H1 (cell line): ENCODE data around the gene HGD. TPM values are rescaled to one million over a fixed set of nuclear protein-coding genes. Genes with fewer than 3 reads are reported as not detected.

Experiments
- CTCF ChIA-PET: fragments of 300-600 bp; sonication (Branson Sonifier 250); formaldehyde crosslinking; loops from one replicate; lab custom pipeline; 2021; ENCODE audit not compliant: partially characterized antibody; lab: Charles Lee
- POLR2A ChIA-PET: fragments of 300-600 bp; sonication (Branson Sonifier 250); formaldehyde crosslinking; loops from one replicate; lab custom pipeline; 2021; ENCODE audit warnings: inconsistent platforms; ENCODE audit not compliant: partially characterized antibody; lab: Charles Lee
- DNase-seq, 2 experiments: peaks; one replicate each; pipeline versions ENCODE4 v3.0.0 to v3.0.0-alpha.2; 2010 to 2022; ENCODE audit warnings: low spot score in 2 of 2, low read depth in 1 of 2, mixed read lengths in 1 of 2
- FAIRE-seq: peaks from 2 replicates; lab custom pipeline; 2011; peaks lifted over from hg19 to GRCh38; lab: Jason Lieb, UNC
- H2AFZ ChIP-seq: 2 replicates; pipeline ENCODE4 v1.8.1; 2012; ENCODE audit warnings: low read length, inconsistent platforms
- H2AK5ac ChIP-seq: 2 replicates; pipeline ENCODE4 v1.6.1; 2013; ENCODE audit warnings: low read depth, low read length
- H2BK120ac ChIP-seq: replicated peaks from 2 replicates; pipeline ENCODE3; 2013; ENCODE audit warnings: low read depth, low read length, inconsistent platforms
- H2BK12ac ChIP-seq: 2 replicates; pipeline ENCODE4 v1.6.1; 2013; ENCODE audit warnings: low read depth, low read length
- H2BK15ac ChIP-seq: 2 replicates; pipeline ENCODE4 v1.6.1; 2013; ENCODE audit warnings: low read length
- H2BK20ac ChIP-seq: 2 replicates; pipeline ENCODE4 v1.6.1; 2013; ENCODE audit warnings: low read length
- H2BK5ac ChIP-seq: 2 replicates; pipeline ENCODE4 v1.6.1; 2013; ENCODE audit warnings: low read depth, low read length
- H3K14ac ChIP-seq: 2 replicates; pipeline ENCODE4 v1.6.1; 2013; ENCODE audit warnings: inconsistent platforms; ENCODE audit not compliant: insufficient read length
- H3K18ac ChIP-seq: 2 replicates; pipeline ENCODE4 v1.6.1; 2013; ENCODE audit warnings: low read length; ENCODE audit errors: extremely low read depth
- H3K23ac ChIP-seq: 2 replicates; pipeline ENCODE4 v1.6.1; 2013; ENCODE audit warnings: inconsistent platforms; ENCODE audit not compliant: insufficient read length
- H3K23me2 ChIP-seq: 2 replicates; pipeline ENCODE4 v1.6.1; 2013; ENCODE audit warnings: low read depth, low read length
- H3K27ac ChIP-seq: 2 replicates; pipeline ENCODE4 v1.6.1; 2011; ENCODE audit warnings: low read depth, low read length, inconsistent platforms
- H3K27me3 ChIP-seq, 4 experiments: replicated peaks in 1 of 4; 1 replicate in 1 of 4; 2 replicates in 3 of 4; pipeline versions ENCODE4 v1.6.1 to v1.8.1; 2011 to 2013; ENCODE audit warnings: low read length in 3 of 4, mild to moderate bottlenecking in 3 of 4, inconsistent platforms in 2 of 4, mixed read lengths in 2 of 4, moderate library complexity in 1 of 4; ENCODE audit not compliant: control insufficient read depth in 3 of 4, insufficient read depth in 3 of 4; ENCODE audit errors: extremely low read depth in 1 of 4
- H3K36me3 ChIP-seq, 4 experiments: 2 replicates each; pipeline versions ENCODE4 v1.6.1 to v1.8.1; 2011 to 2013; ENCODE audit warnings: mild to moderate bottlenecking in 4 of 4, low read length in 3 of 4, moderate library complexity in 2 of 4, control low read depth in 1 of 4, inconsistent platforms in 1 of 4; ENCODE audit not compliant: insufficient read depth in 4 of 4, control insufficient read depth in 2 of 4
- H3K4ac ChIP-seq: replicated peaks from 2 replicates; pipeline ENCODE3; 2013; ENCODE audit warnings: low read length, low read depth, mixed read lengths, inconsistent platforms; ENCODE audit not compliant: insufficient read length
- H3K4me1 ChIP-seq, 4 experiments: replicated peaks in 1 of 4; 1 replicate in 1 of 4; 2 replicates in 3 of 4; pipeline versions ENCODE4 v1.6.1 to v1.8.1; 2011 to 2013; ENCODE audit warnings: low read length in 3 of 4, inconsistent platforms in 2 of 4, mixed read lengths in 1 of 4; ENCODE audit not compliant: insufficient read depth in 4 of 4, control insufficient read depth in 3 of 4
- H3K4me2 ChIP-seq, 2 experiments: 2 replicates each; pipeline versions ENCODE4 v1.6.1 to v1.8.1; 2011 to 2013; ENCODE audit warnings: low read depth in 2 of 2, low read length in 2 of 2, control low read depth in 1 of 2, inconsistent platforms in 1 of 2, mild to moderate bottlenecking in 1 of 2; ENCODE audit not compliant: insufficient read depth in 1 of 2
- H3K4me3 ChIP-seq, 4 experiments: fragments of 200-600, 300-600 bp in 1 of 4; sonication (generic), shearing (Covaris generic), sonication (Bioruptor Twin) in 1 of 4; 2 replicates each; pipeline versions ENCODE4 v1.5.1 to v1.8.1; 2011 to 2016; ENCODE audit warnings: low read length in 4 of 4, low read depth in 3 of 4, control low read depth in 2 of 4, inconsistent platforms in 2 of 4, mild to moderate bottlenecking in 2 of 4, mixed read lengths in 1 of 4, moderate library complexity in 1 of 4; ENCODE audit not compliant: insufficient read depth in 2 of 4; ENCODE audit errors: extremely low read depth in 1 of 4
- H3K56ac ChIP-seq: replicated peaks from 2 replicates; pipeline ENCODE3; 2013; ENCODE audit warnings: low read depth, mild to moderate bottlenecking, mixed read lengths, low read length, inconsistent platforms; ENCODE audit not compliant: insufficient read length
- H3K79me1 ChIP-seq: 2 replicates; pipeline ENCODE4 v1.6.1; 2013; ENCODE audit warnings: low read depth, low read length, control low read depth
- H3K79me2 ChIP-seq, 2 experiments: 2 replicates each; pipeline versions ENCODE4 v1.6.1 to v1.8.1; 2012 to 2013; ENCODE audit warnings: low read length in 2 of 2, mild to moderate bottlenecking in 2 of 2, inconsistent platforms in 1 of 2; ENCODE audit not compliant: insufficient read depth in 2 of 2, control insufficient read depth in 1 of 2
- H3K9ac ChIP-seq, 4 experiments: replicated peaks in 1 of 4; 1 replicate in 1 of 4; 2 replicates in 3 of 4; pipeline versions ENCODE4 v1.6.1 to v1.8.1; 2011 to 2013; ENCODE audit warnings: low read depth in 3 of 4, low read length in 3 of 4, control low read depth in 2 of 4, mild to moderate bottlenecking in 2 of 4, moderate library complexity in 2 of 4, inconsistent platforms in 1 of 4; ENCODE audit errors: extremely low read depth in 1 of 4
- H3K9me3 ChIP-seq, 2 experiments: 2 replicates each; pipeline versions ENCODE4 v1.6.1 to v1.8.1; 2012 to 2013; ENCODE audit warnings: mild to moderate bottlenecking in 2 of 2, moderate library complexity in 2 of 2, control low read depth in 1 of 2, inconsistent platforms in 1 of 2, low read depth in 1 of 2, low read length in 1 of 2, mixed read lengths in 1 of 2; ENCODE audit not compliant: insufficient read depth in 2 of 2
- H4K20me1 ChIP-seq, 2 experiments: replicated peaks in 1 of 2; 2 replicates each; pipeline versions ENCODE3 to v1.8.1; 2011 to 2013; ENCODE audit warnings: inconsistent platforms in 2 of 2, low read length in 2 of 2, mild to moderate bottlenecking in 1 of 2; ENCODE audit not compliant: insufficient read depth in 2 of 2, control insufficient read depth in 1 of 2
- H4K5ac ChIP-seq: 2 replicates; pipeline ENCODE4 v1.6.1; 2013; ENCODE audit warnings: low read length, low read depth, mixed read lengths, inconsistent platforms; ENCODE audit not compliant: insufficient read length
- H4K8ac ChIP-seq: 2 replicates; pipeline ENCODE4 v1.8.0; 2013; ENCODE audit warnings: mild to moderate bottlenecking, moderate library complexity, low read length, inconsistent platforms; ENCODE audit not compliant: insufficient read depth; ENCODE audit errors: extremely low read depth
- H4K91ac ChIP-seq: replicated peaks from 2 replicates; pipeline ENCODE3; 2013; ENCODE audit warnings: low read length, mixed read lengths, inconsistent platforms; ENCODE audit not compliant: insufficient read length
- HDAC6 ChIP-seq: IDR thresholded peaks from one replicate; pipeline ENCODE4 v1.7.1; 2012; ENCODE audit warnings: low read depth, mild to moderate bottlenecking, inconsistent platforms, low read length, moderate library complexity
- KDM1A ChIP-seq: fragments of 200-600, 300-600 bp; sonication (generic); IDR thresholded peaks from 2 replicates; pipeline ENCODE4 v1.7.1; 2016; ENCODE audit warnings: mild to moderate bottlenecking, low read length, borderline replicate concordance
- KDM5A ChIP-seq: fragments of 200-600 bp; IDR thresholded peaks from 2 replicates; pipeline ENCODE4 v1.7.1; 2012; ENCODE audit warnings: mild to moderate bottlenecking, low read length, inconsistent platforms, mixed read lengths
- POLR2A ChIP-seq, 2 experiments: IDR thresholded peaks; 1 replicate in 1 of 2; 2 replicates in 1 of 2; pipeline ENCODE4 v1.6.1; 2011; ENCODE audit warnings: low read depth in 2 of 2, low read length in 2 of 2, mild to moderate bottlenecking in 2 of 2; ENCODE audit errors: control extremely low read depth in 1 of 2
- SIRT6 ChIP-seq: IDR thresholded peaks from one replicate; pipeline ENCODE4 v1.7.1; 2012; ENCODE audit warnings: low read length, inconsistent platforms
- SIX5 ChIP-seq: IDR thresholded peaks from 2 replicates; pipeline ENCODE4 v1.6.1; 2011; ENCODE audit warnings: mild to moderate bottlenecking, low read depth, low read length
- SUZ12 ChIP-seq: fragments of 200-600 bp; sonication (generic); IDR thresholded peaks from 2 replicates; pipeline ENCODE4 v1.6.1; 2012; ENCODE audit warnings: mild to moderate bottlenecking, inconsistent platforms, low read length, moderate library complexity, mixed read lengths
- WGBS, 2 experiments: shearing (Covaris generic) in 1 of 2; methylation state at CpG; one replicate each; pipeline versions ENCODE4 v1.1.6 to v1.1.7; 2013 to 2015; ENCODE audit warnings: low lambda C conversion rate in 2 of 2, mixed read lengths in 2 of 2, inconsistent platforms in 1 of 2, low coverage in 1 of 2, missing lambda C conversion rate in 1 of 2; ENCODE audit not compliant: insufficient replicate concordance in 2 of 2, insufficient coverage in 1 of 2, insufficient read length in 1 of 2; ENCODE audit errors: extremely low coverage in 1 of 2, missing lambda C conversion rate in 1 of 2; 5-methylcytosine and 5-hydroxymethylcytosine counted together
- polyA plus RNA-seq, 7 experiments: library from polyadenylated mRNA; depleted of rRNA in 3 of 7; stranded (reverse) in 5 of 7; unstranded in 2 of 7; fragments of >200 nt in 5 of 7; fragments of 200-250 nt in 2 of 7; gene quantifications; 1 replicate in 5 of 7; 2 replicates in 1 of 7; 4 replicates in 1 of 7; pipeline versions ENCODE4 v1.2.1 to v1.2.3, GENCODE V29; 2011 to 2013; ENCODE audit warnings: missing spikeins in 2 of 7, mixed read lengths in 2 of 7
- total RNA-seq: library from RNA; stranded (reverse); fragmentation: NEBNext Ultra II Directional; extraction: Animal tissue kit (Norgen Biotek cat#: 25700); gene quantifications from 2 replicates; pipeline ENCODE4 v1.2.1, GENCODE V29; 2021

HGD gene
- total and polyA plus RNA-seq, 2 of the 8 experiments (the other 6 are each of a cell fraction or from before 2014, with no cell fraction given) = 0.11 TPM; not detected in 1

DNA sequence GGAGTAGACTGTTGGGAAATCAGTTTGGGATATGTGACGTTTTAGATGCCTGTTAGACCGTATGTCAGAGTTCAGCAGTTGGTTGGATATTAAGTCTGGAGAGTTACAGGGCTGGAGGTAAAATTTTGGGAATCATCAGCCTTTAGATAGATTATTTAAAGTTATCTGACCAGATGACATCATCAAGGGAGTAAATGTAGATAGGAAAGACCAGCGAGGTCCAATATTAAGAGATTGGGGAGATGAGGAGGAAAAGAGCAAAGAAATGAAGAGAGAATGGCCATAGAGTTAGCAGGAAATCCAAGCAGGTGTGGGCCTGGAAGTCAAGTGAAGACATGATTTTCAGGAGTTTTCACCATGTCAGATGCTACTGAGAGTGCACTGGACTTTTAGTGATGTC, 82.8 kb downstream of the HGD start:
- H3K9ac ChIP-seq = no peak overlapping the region
- no peak overlapping the region for H2BK5ac ChIP-seq
- no peak overlapping the region for H2BK15ac ChIP-seq
- no peak overlapping the region for H2BK12ac ChIP-seq
- no peak for TF ChIP-seq KDM1A
- no peak for TF ChIP-seq SIRT6
- TF ChIP-seq SUZ12 = no peak
- TF ChIP-seq SIX5 = no peak
- TF ChIP-seq POLR2A (IDR thresholded peaks at IDR 0.05; ENCODE audit: control extremely low read depth in 1 of 2, low read depth in 2 of 2, low read length in 2 of 2) = 0 out of 3 replicates have a peak, but pooled peaks of 1 of the 2 experiments have one; percentile 9
- no peak for TF ChIP-seq HDAC6
- no peak for TF ChIP-seq KDM5A
- no peak overlapping the region for H3K4me3 ChIP-seq
- H3K79me2 ChIP-seq = peaks cover 0 to 36% of the 10 kb centered on the region in 2 experiments; a peak in 3 of 4 replicates
- H3K27ac ChIP-seq = no peak overlapping the region
- H3K4ac ChIP-seq = no peak overlapping the region
- no peak overlapping the region for H2BK20ac ChIP-seq
- H4K20me1 ChIP-seq = peaks cover 0 to 2% of the 10 kb centered on the region in 2 experiments
- H3K14ac ChIP-seq = no peak overlapping the region
- H3K4me2 ChIP-seq = no peak overlapping the region; a peak in 1 of 4 replicates
- no peak overlapping the region for H2BK120ac ChIP-seq
- POLR2A ChIA-PET = no interaction called here
- H3K18ac ChIP-seq = no peak overlapping the region
- 68% methylated on average over 3 of the region's 3 CpGs; no CpG with 5 or more reads in 1 of the 2 experiments for WGBS, 2 experiments
- H3K23ac ChIP-seq = no peak overlapping the region
- no peak overlapping the region for H3K56ac ChIP-seq
- H3K23me2 ChIP-seq = no peaks in the 10 kb centered on the region
- no peak for FAIRE-seq
- H2AK5ac ChIP-seq = no peak overlapping the region
- no peak for DNase-seq
- no peak overlapping the region for H4K91ac ChIP-seq
- no peaks in the 10 kb centered on the region for H3K9me3 ChIP-seq
- CTCF ChIA-PET = no interaction called here
- H2AFZ ChIP-seq = no peak overlapping the region
- no peak overlapping the region for H4K8ac ChIP-seq
- H3K36me3 ChIP-seq = peaks cover 4 to 51% (median 26%) of the 10 kb centered on the region in 4 experiments; a peak in 6 of 8 replicates
- H3K79me1 ChIP-seq = peaks cover 4% of the 10 kb centered on the region; the same call in 1 of the 2 replicates
- H3K4me1 ChIP-seq = peaks cover 0 to 6% (median 0%) of the 10 kb centered on the region in 4 experiments; a peak in 4 of 7 replicates
- H4K5ac ChIP-seq = no peak overlapping the region
- H3K27me3 ChIP-seq = no peaks in the 10 kb centered on the region
